ENCODE results near the gene CNDP2.

- no peak for TF ChIP-seq CTCF (IDR thresholded peaks at IDR 0.05; ENCODE audit: low read length)
- TF ChIP-seq EZH2 (IDR thresholded peaks at IDR 0.05; ENCODE audit: borderline replicate concordance, low read length), result no peak
Measured at GRCh38 chr18:74477771-74478170, 18.4 kb upstream of the CNDP2 start.

Data from OCI-LY1 (cell line).